ENCODE measurements around the gene NLGN4Y. TPM values are rescaled to one million over a fixed set of nuclear protein-coding genes. Genes with fewer than 3 reads are reported as not detected.

The NLGN4Y gene
- total and polyA plus RNA-seq, 2 of the 13 experiments (the other 11 are each of a cell fraction or from before 2014, with no cell fraction given) = 6.0 to 16.5 TPM

DNA sequence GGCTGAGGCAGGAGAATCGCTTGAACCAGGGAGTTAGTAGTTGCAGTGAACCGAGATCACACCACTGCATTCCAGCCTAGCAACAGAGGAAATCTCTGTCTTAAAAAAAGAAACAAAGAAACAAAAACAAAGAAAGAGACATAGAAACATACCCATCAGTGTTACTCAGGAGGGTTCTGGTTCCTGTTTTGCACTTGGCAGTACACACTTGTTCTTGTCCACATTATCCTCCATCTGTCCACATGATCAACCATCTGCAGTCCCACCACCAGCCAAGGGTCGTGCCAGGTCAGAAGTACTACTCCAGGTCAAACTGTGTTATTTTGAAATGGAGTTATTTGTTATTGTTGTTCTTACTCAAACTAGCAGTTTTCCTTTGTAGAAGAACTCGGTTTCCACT, 62.4 kb downstream of the NLGN4Y start:
- 83% methylated on average over 4 of the region's 4 CpGs for WGBS (ENCODE audit: low lambda C conversion rate)
- CTCF ChIA-PET (ENCODE audit: low intra/inter-chr PET ratio, low total read pairs) = no interaction called here
- no peak overlapping the region for H3K9ac ChIP-seq (ENCODE audit: insufficient read depth, low read depth, low read length)
- ATAC-seq = no peak
- in situ Hi-C loops (cut with HindIII; ENCODE audit: extremely low pct_ligation_motif_present, low pct_unique_long_range_greater_than_20kb) = no loop called here
- H3K9me3 ChIP-seq (ENCODE audit: low read length) = no peaks in the 10 kb centered on the region
- H4K20me1 ChIP-seq (ENCODE audit: insufficient read depth, low read length) = no peaks in the 10 kb centered on the region
- no peaks in the 10 kb centered on the region for H3K36me3 ChIP-seq (replicated peaks in 1 of 2; ENCODE audit: control insufficient read depth in 1 of 2, insufficient read depth in 2 of 2, low read length in 2 of 2)
- H3K4me2 ChIP-seq (ENCODE audit: low read depth, low read length) = no peak overlapping the region
- H3K79me2 ChIP-seq (ENCODE audit: insufficient read depth, low read length) = no peaks in the 10 kb centered on the region
- H3K4me3 ChIP-seq (replicated peaks in 1 of 3; ENCODE audit: insufficient read depth in 1 of 3, low read depth in 2 of 3, low read length in 3 of 3) = no peak overlapping the region
- intact Hi-C loops (cut with micrococcal nuclease; ENCODE audit: unreplicated experiment) = no loop called here
- POLR2A ChIA-PET = no interaction called here
- no peak overlapping the region for H3K27ac ChIP-seq (ENCODE audit: extremely low read length, insufficient read depth, low read length)
- BruUV-seq (replicated peaks) = no TSS peak
- TF ChIP-seq ZBTB7B (CRISPR knock-in tag; IDR thresholded peaks at IDR 0.05) (no peak), POGZ (CRISPR knock-in tag; IDR thresholded peaks at IDR 0.05) (no peak), SRSF1 (optimal IDR thresholded peaks at IDR 0.05; ENCODE audit: low read depth, low read length) (no peak), ZNF234 (CRISPR knock-in tag; conservative IDR thresholded peaks at IDR 0.05) (no peak), MIXL1 (CRISPR knock-in tag; IDR thresholded peaks at IDR 0.05) (no peak), JUND (CRISPR knock-in tag; IDR thresholded peaks at IDR 0.05) (no peak), REPIN1 (CRISPR knock-in tag; IDR thresholded peaks at IDR 0.05; ENCODE audit: borderline replicate concordance, low read depth) (no peak), ZBTB25 (CRISPR knock-in tag; IDR thresholded peaks at IDR 0.05) (no peak), SMARCE1 (IDR thresholded peaks at IDR 0.05; ENCODE audit: borderline replicate concordance) (no peak), ZNF841 (CRISPR knock-in tag; IDR thresholded peaks at IDR 0.05; ENCODE audit: borderline replicate concordance) (no peak), TBX2 (CRISPR knock-in tag; IDR thresholded peaks at IDR 0.05; ENCODE audit: borderline replicate concordance) (no peak)
- TF ChIP-seq, protein P1, sequence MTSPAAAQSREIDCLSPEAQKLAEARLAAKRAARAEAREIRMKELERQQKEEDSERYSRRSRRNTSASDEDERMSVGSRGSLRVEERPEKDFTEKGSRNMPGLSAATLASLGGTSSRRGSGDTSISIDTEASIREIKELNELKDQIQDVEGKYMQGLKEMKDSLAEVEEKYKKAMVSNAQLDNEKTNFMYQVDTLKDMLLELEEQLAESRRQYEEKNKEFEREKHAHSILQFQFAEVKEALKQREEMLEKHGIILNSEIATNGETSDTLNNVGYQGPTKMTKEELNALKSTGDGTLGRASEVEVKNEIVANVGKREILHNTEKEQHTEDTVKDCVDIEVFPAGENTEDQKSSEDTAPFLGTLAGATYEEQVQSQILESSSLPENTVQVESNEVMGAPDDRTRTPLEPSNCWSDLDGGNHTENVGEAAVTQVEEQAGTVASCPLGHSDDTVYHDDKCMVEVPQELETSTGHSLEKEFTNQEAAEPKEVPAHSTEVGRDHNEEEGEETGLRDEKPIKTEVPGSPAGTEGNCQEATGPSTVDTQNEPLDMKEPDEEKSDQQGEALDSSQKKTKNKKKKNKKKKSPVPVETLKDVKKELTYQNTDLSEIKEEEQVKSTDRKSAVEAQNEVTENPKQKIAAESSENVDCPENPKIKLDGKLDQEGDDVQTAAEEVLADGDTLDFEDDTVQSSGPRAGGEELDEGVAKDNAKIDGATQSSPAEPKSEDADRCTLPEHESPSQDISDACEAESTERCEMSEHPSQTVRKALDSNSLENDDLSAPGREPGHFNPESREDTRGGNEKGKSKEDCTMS (CRISPR knock-in tag; conservative IDR thresholded peaks at IDR 0.05) = no peak
- no peak for FAIRE-seq
- H3K4me1 ChIP-seq (ENCODE audit: insufficient read depth, low read length) = no peaks in the 10 kb centered on the region
- no peak overlapping the region for H2AFZ ChIP-seq (ENCODE audit: low read length)
- H3K27me3 ChIP-seq (ENCODE audit: control insufficient read depth in 1 of 2, insufficient read depth in 2 of 2, low read length in 2 of 2) = no peaks in the 10 kb centered on the region
- DNase-seq (ENCODE audit: low spot score) = no peak

Data from HepG2 (cell line).